CD4-positive, alpha-beta memory T cell (primary cell): ENCODE measurements around the gene CKLF. TPM values are rescaled to one million over a fixed set of nuclear protein-coding genes. Genes with fewer than 3 reads are reported as not detected.

Experiments used
- CTCF ChIA-PET: fragments of 350-600 bp; sonication (Branson Sonifier 250); formaldehyde crosslinking; loops from one replicate; lab custom pipeline; 2021; ENCODE audit warnings: inconsistent platforms; ENCODE audit not compliant: partially characterized antibody; lab: Charles Lee
- POLR2A ChIA-PET: fragments of 350-600 bp; sonication (Branson Sonifier 250); formaldehyde crosslinking; loops from one replicate; lab custom pipeline; 2021; ENCODE audit not compliant: partially characterized antibody; lab: Charles Lee
- DNase-seq, 5 donors: peaks; one replicate each; pipeline versions ENCODE4 v3.0.0 to v3.0.0-alpha.2; 2020 to 2022; ENCODE audit warnings: mixed read lengths in 1 of 5
- H3K27ac ChIP-seq: one replicate; pipeline ENCODE4 v1.7.0; 2013; ENCODE audit warnings: low read depth, low read length
- H3K27me3 ChIP-seq: 2 replicates; pipeline ENCODE4 v1.7.0; 2013; ENCODE audit warnings: mild to moderate bottlenecking, low read length, moderate library complexity; ENCODE audit not compliant: insufficient read depth
- H3K36me3 ChIP-seq: 2 replicates; pipeline ENCODE4 v1.7.0; 2013; ENCODE audit warnings: mild to moderate bottlenecking, low read length, moderate library complexity; ENCODE audit not compliant: insufficient read depth
- H3K4me1 ChIP-seq: 2 replicates; pipeline ENCODE4 v1.7.0; 2013; ENCODE audit warnings: mild to moderate bottlenecking, low read length, moderate library complexity; ENCODE audit not compliant: insufficient read depth
- H3K4me3 ChIP-seq, 2 donors: one replicate each; pipeline ENCODE4 v1.7.0; 2013; ENCODE audit warnings: low read length in 2 of 2, mild to moderate bottlenecking in 1 of 2
- H3K9me3 ChIP-seq, 2 donors: one replicate each; pipeline ENCODE4 v1.7.0; 2013; ENCODE audit warnings: low read length in 2 of 2, control low read depth in 1 of 2; ENCODE audit not compliant: control insufficient read depth in 1 of 2
- H3K27ac Mint-ChIP-seq, 7 donors: one replicate each; pipeline ENCODE4 v1.8.0; 2020 to 2021; ENCODE audit warnings: mixed read lengths in 7 of 7, mild to moderate bottlenecking in 6 of 7, inconsistent platforms in 3 of 7, moderate library complexity in 3 of 7
- H3K27me3 Mint-ChIP-seq, 2 donors: one replicate each; pipeline ENCODE4 v1.8.0; 2020 to 2021; ENCODE audit warnings: mixed read lengths in 2 of 2
- H3K36me3 Mint-ChIP-seq, 2 donors: one replicate each; pipeline ENCODE4 v1.8.0; 2020 to 2021; ENCODE audit warnings: mixed read lengths in 2 of 2, inconsistent platforms in 1 of 2, mild to moderate bottlenecking in 1 of 2
- H3K4me1 Mint-ChIP-seq, 4 donors: one replicate each; pipeline ENCODE4 v1.8.0; 2020 to 2021; ENCODE audit warnings: mixed read lengths in 4 of 4, mild to moderate bottlenecking in 1 of 4
- H3K4me3 Mint-ChIP-seq, 8 donors: one replicate each; pipeline ENCODE4 v1.8.0; 2020 to 2021; ENCODE audit warnings: mixed read lengths in 8 of 8, mild to moderate bottlenecking in 7 of 8, moderate library complexity in 6 of 8, inconsistent platforms in 3 of 8
- H3K9me3 Mint-ChIP-seq, 8 donors: one replicate each; pipeline ENCODE4 v1.8.0; 2020 to 2021; ENCODE audit warnings: mixed read lengths in 8 of 8, mild to moderate bottlenecking in 5 of 8, inconsistent platforms in 3 of 8, moderate library complexity in 1 of 8
- intact Hi-C: fragments of 100-400 bp; cut with micrococcal nuclease; formaldehyde crosslinking; loops from one replicate; pipeline ENCODE4 v1.15.1; 2023
- polyA plus RNA-seq, 2 donors: library from polyadenylated mRNA; unstranded; fragments of 300-500 nt; fragmentation: Illumina TruSeq; gene quantifications; one replicate each; pipeline ENCODE4 v1.2.3, GENCODE V29; 2021
- total RNA-seq, 2 experiments: library from RNA; stranded (reverse); gene quantifications; one replicate each; pipeline ENCODE4 v1.2.3, GENCODE V29; 2021

CKLF gene
- total and polyA plus RNA-seq, 4 experiments from 2014 or later = 71.0 to 173 (median 115) TPM

DNA sequence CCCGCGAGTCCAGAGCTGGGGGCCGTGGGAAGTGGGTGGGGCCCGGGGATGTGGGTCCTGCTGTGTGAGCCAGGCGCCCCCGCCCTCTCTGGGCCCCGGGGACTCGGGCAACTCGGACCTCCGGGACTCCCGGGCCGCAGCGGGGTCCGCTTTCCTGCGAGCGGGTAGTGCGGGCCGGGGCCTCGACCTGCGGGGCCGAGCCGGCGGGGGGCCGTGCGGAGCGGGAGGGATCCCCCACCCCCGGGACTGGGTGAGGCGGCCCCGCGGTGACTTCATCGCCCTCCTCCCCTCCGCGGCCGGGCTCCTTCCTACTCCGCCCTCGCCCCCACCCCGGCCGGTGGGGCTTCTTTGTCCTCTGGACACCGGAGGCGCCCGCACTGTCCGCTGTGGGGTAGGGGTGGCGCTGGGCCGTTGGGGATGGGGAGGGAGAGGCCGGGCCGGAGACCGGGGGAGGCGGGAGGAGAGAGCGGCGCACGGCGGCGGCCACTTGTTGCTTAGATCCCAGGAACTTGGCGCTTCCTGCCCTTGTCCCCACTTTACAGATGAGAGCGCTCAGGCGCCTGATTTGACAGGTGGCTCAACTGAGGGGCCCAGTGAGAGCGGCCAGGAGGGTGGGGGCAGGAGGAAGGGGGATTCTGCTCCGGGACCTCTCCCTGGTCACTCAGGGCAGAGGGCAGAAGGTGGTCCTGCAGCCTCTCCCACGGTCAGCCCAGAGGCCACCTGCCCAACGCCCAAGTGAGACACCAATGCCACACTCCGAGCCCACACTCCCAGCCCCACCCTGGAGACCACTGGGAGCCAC is 53.0 kb downstream of the CKLF start:
- Histone ChIP-seq H3K27me3 (no peaks in the 10 kb centered on the region), H3K27ac (peak overlapping the region; percentile 73), H3K4me3 (peak overlapping the region; percentile 6 to 59), H3K4me1 (peaks cover 45% of the 10 kb centered on the region), H3K36me3 (peaks cover 17% of the 10 kb centered on the region), H3K9me3 (no peaks in the 10 kb centered on the region)
- Mint-ChIP-seq H3K27ac (peak overlapping the region in 6 of 7 donors; percentile 57 to 89 (median 86)), H3K9me3 (peaks cover 0 to 8% (median 5%) of the 10 kb centered on the region in 8 donors), H3K27me3 (peaks cover 0 to 4% of the 10 kb centered on the region in 2 donors), H3K4me1 (peaks cover 22 to 53% (median 36%) of the 10 kb centered on the region in 4 donors), H3K36me3 (peaks cover 12 to 17% of the 10 kb centered on the region in 2 donors), H3K4me3 (peak overlapping the region; percentile 73 to 92 (median 82))
- peak in 4 of 5 donors; percentile 17 to 54 (median 30) for DNase-seq
- ChIA-PET CTCF (interaction anchor here (0.6 to 1.3 kb wide), 2 partner anchors 25 to 195 kb away, joined by 3 read pairs; no protein-coding TSS in a partner anchor), POLR2A (interaction anchor here (0.6 to 4.8 kb wide), 10 partner anchors 15 to 225 kb away, joined by 3 to 101 read pairs (median 12); partner anchors contain the start of genes CKLF, NAE1 and TK2)
- intact Hi-C loops = loop anchor here (2.0 to 5.0 kb wide), 6 partner anchors 43 to 145 kb away; partner anchors contain the start of genes CKLF, CMTM4 and DYNC1LI2

DNA sequence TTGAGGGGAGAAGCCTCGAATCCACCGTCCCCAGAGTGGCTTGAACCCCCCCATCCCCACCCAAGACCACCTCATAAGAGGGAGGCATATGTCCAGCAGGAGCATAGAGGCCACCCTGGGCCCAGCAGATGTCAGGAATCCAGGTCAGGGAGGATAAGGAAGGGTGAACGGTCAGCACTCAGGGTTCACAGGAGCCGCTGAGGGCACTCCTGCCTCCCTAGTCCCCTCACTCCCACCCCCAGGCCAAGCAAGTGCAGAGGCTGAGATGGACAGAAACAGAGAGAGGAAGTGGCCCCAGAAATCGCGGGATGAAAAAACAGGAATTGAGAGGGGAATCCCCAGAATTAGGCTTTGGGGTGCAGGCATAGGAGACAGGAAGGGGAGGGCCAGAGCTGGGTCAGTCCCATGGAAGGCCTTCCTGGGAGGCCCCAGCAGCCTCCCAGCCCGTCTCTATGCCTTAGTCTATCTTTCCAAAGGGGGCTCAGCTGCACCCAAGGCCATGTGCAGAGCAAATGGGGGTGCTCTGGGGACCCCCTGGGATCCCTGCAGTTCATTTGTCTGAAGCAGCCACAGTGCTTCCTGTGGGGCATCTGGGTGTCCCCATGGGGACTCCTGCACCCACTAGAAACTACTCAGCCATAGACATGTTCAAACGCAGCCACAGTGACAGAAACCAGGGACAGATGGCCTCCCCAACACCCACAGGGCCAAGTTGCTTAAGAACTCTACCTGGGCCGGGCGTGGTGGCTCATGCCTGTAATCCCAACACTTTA is 53.8 kb downstream of the CKLF start:
- DNase-seq = no peak
- Mint-ChIP-seq H3K4me1 (peaks cover 18 to 46% (median 34%) of the 10 kb centered on the region in 4 donors), H3K9me3 (peaks cover 0 to 6% (median 0%) of the 10 kb centered on the region in 8 donors), H3K27ac (peak overlapping the region; percentile 78 to 89 (median 85)), H3K27me3 (peaks cover 0 to 4% of the 10 kb centered on the region in 2 donors), H3K4me3 (peak overlapping the region; percentile 75 to 92 (median 82)), H3K36me3 (peaks cover 8 to 23% of the 10 kb centered on the region in 2 donors)
- CTCF ChIA-PET = interaction anchor here (0.8 to 4.1 kb wide), 6 partner anchors 10 to 197 kb away, joined by 3 to 51 read pairs (median 8); partner anchors contain the start of gene CKLF
- no peaks in the 10 kb centered on the region for H3K9me3 ChIP-seq
- intact Hi-C loops = loop anchor here (2.0 to 5.0 kb wide), 6 partner anchors 43 to 145 kb away; partner anchors contain the start of genes CKLF, CMTM4 and DYNC1LI2
- peak overlapping the region; percentile 73 for H3K27ac ChIP-seq
- peaks cover 25% of the 10 kb centered on the region for H3K36me3 ChIP-seq
- H3K27me3 ChIP-seq = no peaks in the 10 kb centered on the region
- POLR2A ChIA-PET = interaction anchor here (2.0 kb wide), 1 partner anchor 54 kb away, joined by 7 read pairs; the partner anchor contains the start of gene CKLF
- peaks cover 45% of the 10 kb centered on the region for H3K4me1 ChIP-seq
- peak overlapping the region in 1 of 2 donors; percentile 59 for H3K4me3 ChIP-seq

DNA sequence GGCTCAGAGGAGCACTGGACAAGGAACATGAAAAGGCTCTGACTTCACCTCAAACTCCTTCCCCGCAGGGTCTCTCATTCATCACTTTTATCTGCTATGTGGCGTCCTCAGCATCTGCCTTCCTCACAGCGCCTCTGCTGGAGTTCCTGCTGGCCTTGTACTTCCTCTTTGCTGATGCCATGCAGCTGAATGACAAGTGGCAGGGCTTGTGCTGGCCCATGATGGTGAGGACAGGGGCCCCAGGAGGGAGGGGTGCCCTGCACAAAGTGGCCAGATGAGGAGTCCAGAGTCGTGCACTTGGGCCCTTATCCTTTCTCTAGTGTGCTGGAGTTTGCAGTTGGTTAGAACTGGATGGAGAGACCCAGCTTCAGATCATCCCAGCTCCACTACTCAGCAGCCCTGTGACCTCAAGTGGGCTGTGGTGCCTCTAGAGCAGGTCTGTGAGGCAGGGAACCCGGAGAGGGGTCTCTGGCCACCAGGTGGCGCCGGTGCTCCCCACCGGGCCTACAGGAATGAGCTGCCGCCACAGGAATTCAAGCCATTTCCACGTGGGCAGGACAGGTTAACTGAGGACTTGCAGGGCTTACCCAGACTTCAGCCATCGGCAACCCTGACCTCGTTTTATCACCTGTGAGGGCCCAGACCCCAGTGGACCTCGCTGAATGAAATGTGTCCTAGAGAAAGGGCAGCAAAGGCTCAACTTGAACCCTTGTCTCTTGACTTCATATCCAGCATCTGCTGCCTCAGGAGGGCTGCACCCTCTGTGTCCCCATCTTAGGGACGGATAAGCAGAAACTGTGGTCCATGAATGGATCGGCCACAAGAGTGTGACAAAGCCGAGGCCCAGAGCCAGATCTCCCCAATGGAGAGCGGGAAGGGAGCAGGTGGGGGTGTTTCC is 56.1 kb downstream of the CKLF start:
- peak overlapping the region; percentile 10 to 83 (median 61) for H3K27ac Mint-ChIP-seq
- ChIA-PET CTCF (interaction anchor here (0.6 to 4.1 kb wide), 48 partner anchors 9 to 260 kb away, joined by 3 to 51 read pairs (median 6); partner anchors contain the start of genes CKLF, CMTM2, CMTM4 and DYNC1LI2), POLR2A (interaction anchor here (0.6 to 2.1 kb wide), 8 partner anchors 9 to 259 kb away, joined by 3 to 14 read pairs (median 4); partner anchors contain the start of gene CKLF)
- intact Hi-C loops = loop anchor here (1.0 to 5.0 kb wide), 4 partner anchors 43 to 260 kb away; partner anchors contain the start of gene CMTM4
- Histone ChIP-seq H3K4me3 (no peak overlapping the region), H3K4me1 (peaks cover 42% of the 10 kb centered on the region), H3K36me3 (peaks cover 46% of the 10 kb centered on the region), H3K27ac (peak overlapping the region; percentile 48), H3K27me3 (no peaks in the 10 kb centered on the region), H3K9me3 (no peaks in the 10 kb centered on the region)
- peaks cover 14 to 41% (median 29%) of the 10 kb centered on the region in 4 donors for H3K4me1 Mint-ChIP-seq
- peak; percentile 76 to 80 (median 76) for DNase-seq
- H3K27me3 Mint-ChIP-seq = peaks cover 0 to 4% of the 10 kb centered on the region in 2 donors
- H3K4me3 Mint-ChIP-seq = peak overlapping the region in 5 of 8 donors; percentile 36 to 77 (median 36)
- H3K9me3 Mint-ChIP-seq = peaks cover 0 to 4% (median 0%) of the 10 kb centered on the region in 8 donors
- peaks cover 13 to 38% of the 10 kb centered on the region in 2 donors for H3K36me3 Mint-ChIP-seq

DNA sequence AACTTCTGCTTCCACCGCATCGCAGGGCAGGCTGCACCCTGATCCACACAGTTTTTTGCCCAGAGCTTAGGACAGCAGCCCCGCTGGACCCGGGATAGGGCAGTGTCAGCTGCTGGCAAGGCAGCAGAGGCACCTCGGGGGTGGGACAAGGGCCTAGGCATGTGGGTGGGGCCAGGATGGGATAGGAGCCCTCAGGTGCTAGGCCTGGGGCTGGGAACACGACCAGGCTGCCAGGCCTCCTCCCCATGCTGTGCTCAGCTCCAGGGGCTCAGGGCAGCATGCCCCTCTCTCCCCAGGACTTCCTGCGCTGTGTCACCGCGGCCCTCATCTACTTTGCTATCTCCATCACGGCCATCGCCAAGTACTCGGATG is 56.7 kb downstream of the CKLF start:
- Mint-ChIP-seq H3K27me3 (no peaks in the 10 kb centered on the region), H3K4me1 (peaks cover 9 to 34% (median 23%) of the 10 kb centered on the region in 4 donors), H3K36me3 (peaks cover 13 to 33% of the 10 kb centered on the region in 2 donors), H3K4me3 (no peak overlapping the region), H3K27ac (peak overlapping the region in 2 of 7 donors; percentile 22 to 68), H3K9me3 (no peaks in the 10 kb centered on the region)
- H3K9me3 ChIP-seq = no peaks in the 10 kb centered on the region
- ChIA-PET CTCF (interaction anchor here (0.6 to 4.1 kb wide), 49 partner anchors 9 to 259 kb away, joined by 3 to 51 read pairs (median 6); partner anchors contain the start of genes CKLF, CMTM2, CMTM4 and DYNC1LI2), POLR2A (interaction anchor here (0.6 to 2.1 kb wide), 6 partner anchors 10 to 259 kb away, joined by 3 to 14 read pairs (median 6); partner anchors contain the start of gene CKLF)
- peaks cover 48% of the 10 kb centered on the region for H3K36me3 ChIP-seq
- peak overlapping the region; percentile 48 for H3K27ac ChIP-seq
- no peak for DNase-seq
- H3K27me3 ChIP-seq = no peaks in the 10 kb centered on the region
- H3K4me1 ChIP-seq = peaks cover 37% of the 10 kb centered on the region
- H3K4me3 ChIP-seq = no peak overlapping the region
- intact Hi-C loops = loop anchor here (5.0 kb wide), 1 partner anchor 88 kb away; the partner anchor contains the start of gene CMTM4

DNA sequence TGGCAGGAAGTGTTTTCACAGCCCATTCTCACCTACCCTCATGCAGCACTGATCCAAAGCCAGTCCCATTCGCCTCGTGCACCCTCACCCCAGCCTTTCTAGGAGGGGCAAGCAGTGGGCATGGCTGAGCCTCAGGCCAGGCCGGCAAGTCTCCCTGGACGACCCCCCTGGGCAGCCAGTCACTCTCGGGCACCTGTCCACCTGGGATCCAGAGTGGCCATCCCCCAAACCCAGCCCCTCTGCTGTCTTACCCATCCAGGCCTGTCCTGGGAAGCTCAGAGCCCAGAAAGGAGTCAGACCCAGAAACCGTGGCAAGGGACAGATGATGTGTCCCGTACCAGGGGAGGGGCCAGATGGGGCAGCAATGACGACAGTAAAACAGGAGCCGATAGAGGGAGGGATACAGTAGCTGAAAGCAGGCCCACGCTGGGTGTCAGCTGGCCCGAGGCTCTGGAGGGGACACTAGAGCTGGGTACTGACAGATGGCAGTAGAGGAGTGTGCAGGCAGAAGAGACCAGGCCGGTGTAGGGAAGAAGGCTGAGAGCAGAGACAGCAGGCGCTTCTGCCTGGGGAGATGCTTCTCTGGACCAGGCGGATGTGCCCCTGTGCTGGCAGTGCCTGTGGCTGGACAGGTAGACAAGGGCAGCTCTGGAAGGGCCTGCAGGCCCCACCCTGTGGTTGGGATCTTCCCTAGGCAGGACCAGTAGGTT is 57.9 kb downstream of the CKLF start:
- Histone ChIP-seq H3K9me3 (no peaks in the 10 kb centered on the region), H3K4me3 (no peak overlapping the region), H3K4me1 (peaks cover 37% of the 10 kb centered on the region), H3K27me3 (no peaks in the 10 kb centered on the region), H3K27ac (no peak overlapping the region), H3K36me3 (peaks cover 48% of the 10 kb centered on the region)
- no peaks in the 10 kb centered on the region for H3K27me3 Mint-ChIP-seq
- intact Hi-C loops = no loop called here
- peaks cover 13 to 33% of the 10 kb centered on the region in 2 donors for H3K36me3 Mint-ChIP-seq
- ChIA-PET CTCF (interaction anchor here (0.8 to 4.1 kb wide), 9 partner anchors 36 to 220 kb away, joined by 3 to 51 read pairs (median 7); partner anchors contain the start of gene CKLF), POLR2A (no interaction called here)
- H3K4me1 Mint-ChIP-seq = peaks cover 9 to 34% (median 22%) of the 10 kb centered on the region in 4 donors
- DNase-seq = no peak
- no peaks in the 10 kb centered on the region for H3K9me3 Mint-ChIP-seq
- H3K4me3 Mint-ChIP-seq = no peak overlapping the region
- H3K27ac Mint-ChIP-seq = peak overlapping the region in 1 of 7 donors; percentile 59
